Fibroblast of the aortic adventitia (primary cell): ENCODE data around the gene REN. TPM values are rescaled to one million over a fixed set of nuclear protein-coding genes. Genes with fewer than 3 reads are reported as not detected.

Experiments used
- DNase-seq: peaks from one replicate; pipeline ENCODE4 v3.0.0-alpha.2; 2010; ENCODE audit warnings: low read depth
- H3K4me3 ChIP-seq: 2 replicates; pipeline ENCODE4 v1.5.1; 2011; ENCODE audit warnings: low read depth, mild to moderate bottlenecking, control low read depth, low read length, moderate library complexity
- total RNA-seq: library from RNA; depleted of rRNA; stranded (reverse); fragments of >200 nt; gene quantifications from 2 replicates; pipeline ENCODE4 v1.2.3, GENCODE V29; 2012; ENCODE audit warnings: low replicate concordance
- TF ChIP-seq, protein P1 (sequence below): IDR thresholded peaks from 2 replicates; pipeline ENCODE4 v1.5.1; 2011; ENCODE audit warnings: mild to moderate bottlenecking, low read length, control low read depth, inconsistent platforms; ENCODE audit not compliant: insufficient read depth

Gene REN
- total RNA-seq, result not detected in 2 replicates

DNA sequence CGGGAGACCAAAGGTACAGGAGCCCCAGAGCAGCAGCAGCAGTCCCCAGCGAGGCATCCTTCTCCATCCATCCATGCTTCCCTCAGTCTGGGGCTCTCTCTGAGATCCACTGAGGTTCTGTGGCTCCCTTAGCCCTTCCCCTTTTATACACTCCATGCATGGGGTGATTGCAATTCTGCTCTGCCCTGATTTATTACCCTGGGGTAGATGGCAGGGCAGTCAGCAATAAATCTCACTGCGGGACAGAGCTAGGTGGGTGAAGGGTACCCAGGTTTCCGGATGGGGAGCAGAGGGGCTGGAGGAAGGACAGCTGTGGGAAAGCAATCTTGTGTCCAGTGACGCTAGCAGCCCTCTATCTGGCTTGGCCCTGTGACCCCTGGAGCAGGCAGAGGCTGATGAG lies at the start of gene REN:
TSS of gene REN (minus strand) at position 119 of the 400 bp plus-strand sequence. CDS start at position 75, 44 bp downstream.
- no peak for DNase-seq
- H3K4me3 ChIP-seq, result no peak within 1 kb of the TSS
- TF ChIP-seq, protein P1, sequence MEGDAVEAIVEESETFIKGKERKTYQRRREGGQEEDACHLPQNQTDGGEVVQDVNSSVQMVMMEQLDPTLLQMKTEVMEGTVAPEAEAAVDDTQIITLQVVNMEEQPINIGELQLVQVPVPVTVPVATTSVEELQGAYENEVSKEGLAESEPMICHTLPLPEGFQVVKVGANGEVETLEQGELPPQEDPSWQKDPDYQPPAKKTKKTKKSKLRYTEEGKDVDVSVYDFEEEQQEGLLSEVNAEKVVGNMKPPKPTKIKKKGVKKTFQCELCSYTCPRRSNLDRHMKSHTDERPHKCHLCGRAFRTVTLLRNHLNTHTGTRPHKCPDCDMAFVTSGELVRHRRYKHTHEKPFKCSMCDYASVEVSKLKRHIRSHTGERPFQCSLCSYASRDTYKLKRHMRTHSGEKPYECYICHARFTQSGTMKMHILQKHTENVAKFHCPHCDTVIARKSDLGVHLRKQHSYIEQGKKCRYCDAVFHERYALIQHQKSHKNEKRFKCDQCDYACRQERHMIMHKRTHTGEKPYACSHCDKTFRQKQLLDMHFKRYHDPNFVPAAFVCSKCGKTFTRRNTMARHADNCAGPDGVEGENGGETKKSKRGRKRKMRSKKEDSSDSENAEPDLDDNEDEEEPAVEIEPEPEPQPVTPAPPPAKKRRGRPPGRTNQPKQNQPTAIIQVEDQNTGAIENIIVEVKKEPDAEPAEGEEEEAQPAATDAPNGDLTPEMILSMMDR, result no peak

DNA sequence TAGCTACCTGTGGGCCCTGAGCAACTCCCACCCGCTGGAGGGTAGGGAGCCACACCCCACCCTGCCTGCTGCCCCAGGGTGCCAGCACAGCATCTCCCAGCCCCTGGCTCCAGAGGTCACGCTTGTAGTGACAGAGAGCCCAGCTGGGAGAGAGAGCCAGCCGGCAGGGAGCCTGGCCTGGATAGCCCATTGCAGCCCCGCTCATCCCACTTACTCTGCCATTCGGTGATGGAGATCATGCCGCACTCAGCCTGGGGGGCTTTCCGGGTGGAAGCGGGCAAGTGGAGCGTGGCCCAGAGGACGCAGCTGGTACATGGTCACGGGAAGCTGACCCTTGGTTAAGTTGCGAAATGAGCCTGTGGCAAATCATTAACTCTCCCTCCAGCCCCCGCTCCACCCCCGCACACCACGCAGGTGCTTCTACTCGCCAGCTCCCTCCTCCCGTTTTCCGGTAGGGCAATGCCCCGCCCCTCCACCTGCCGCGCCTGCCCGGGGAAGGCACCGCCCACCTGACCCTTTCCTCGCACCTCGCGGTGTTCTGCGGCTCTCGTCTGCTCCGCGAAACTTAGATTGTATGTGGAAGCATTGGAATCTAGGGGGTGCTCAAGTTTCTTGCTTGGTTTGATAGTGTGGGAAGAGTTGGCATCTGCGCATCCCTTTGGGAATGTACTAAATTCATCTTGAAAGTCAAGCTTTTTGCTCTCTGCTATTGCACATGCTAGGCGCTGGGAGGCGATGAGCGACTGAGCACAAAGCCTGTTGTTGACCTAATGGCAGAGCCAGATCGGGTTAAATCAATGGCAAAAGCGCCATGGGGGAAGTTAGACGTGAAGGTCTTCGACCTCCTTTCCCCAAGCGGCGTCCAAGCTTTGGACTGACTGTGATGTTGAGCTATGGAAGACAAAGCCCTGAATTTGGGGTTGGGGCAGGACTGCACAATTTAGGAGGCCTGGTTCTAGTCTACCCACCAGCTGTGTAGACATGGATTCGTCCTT lies 47.8 kb upstream of the REN start, which contains the start of gene GOLT1A:
TSS of gene GOLT1A (minus strand) at position 321 of the 995 bp plus-strand sequence. CDS start at position 239, 82 bp downstream.
- no peak within 1 kb of the TSS for H3K4me3 ChIP-seq
- peak; percentile 89 for DNase-seq
- TF ChIP-seq, protein P1, result peak; percentile 89

DNA sequence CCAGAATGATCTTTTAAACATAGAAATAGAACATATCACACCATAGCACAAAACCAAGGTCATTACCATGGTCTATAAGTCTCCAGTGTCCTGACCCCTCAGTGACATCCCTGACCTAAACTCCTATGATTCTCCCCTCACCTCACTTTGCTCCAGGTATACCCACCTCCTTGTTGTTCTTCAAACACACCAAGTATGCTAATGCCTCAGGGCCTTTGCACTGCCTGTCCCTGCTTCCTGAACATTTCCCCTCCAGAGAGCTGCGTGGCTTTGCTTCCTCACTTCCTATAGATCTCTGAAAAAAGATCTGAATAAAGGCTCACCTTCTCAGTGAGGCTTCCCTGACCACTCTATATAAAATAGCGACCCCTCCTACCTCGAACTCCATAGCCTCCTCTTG lies 46.6 kb upstream of the REN start:
- no peak overlapping the region for H3K4me3 ChIP-seq
- TF ChIP-seq, protein P1, result no peak
- DNase-seq, result no peak

DNA sequence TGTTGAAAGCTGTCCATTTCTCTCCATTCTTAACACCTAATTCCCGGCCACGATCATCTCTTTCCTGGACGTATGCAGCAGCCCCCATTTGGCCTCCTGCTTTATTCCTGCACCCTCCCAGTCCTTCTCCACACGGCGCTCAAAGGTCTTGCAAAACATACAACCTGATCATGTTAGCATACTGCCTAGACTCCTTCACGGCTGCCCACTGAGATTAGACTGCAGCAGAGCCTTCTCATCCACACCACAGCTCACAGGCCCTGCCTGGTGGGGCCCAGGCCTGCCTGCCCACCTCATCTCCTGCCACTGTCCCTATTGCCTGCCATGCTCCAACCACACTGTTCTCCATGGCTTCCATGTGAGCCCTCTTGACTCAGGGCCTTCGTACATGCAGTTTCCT lies 44.9 kb upstream of the REN start:
- TF ChIP-seq, protein P1, result no peak
- H3K4me3 ChIP-seq, result no peak overlapping the region
- DNase-seq, result no peak

DNA sequence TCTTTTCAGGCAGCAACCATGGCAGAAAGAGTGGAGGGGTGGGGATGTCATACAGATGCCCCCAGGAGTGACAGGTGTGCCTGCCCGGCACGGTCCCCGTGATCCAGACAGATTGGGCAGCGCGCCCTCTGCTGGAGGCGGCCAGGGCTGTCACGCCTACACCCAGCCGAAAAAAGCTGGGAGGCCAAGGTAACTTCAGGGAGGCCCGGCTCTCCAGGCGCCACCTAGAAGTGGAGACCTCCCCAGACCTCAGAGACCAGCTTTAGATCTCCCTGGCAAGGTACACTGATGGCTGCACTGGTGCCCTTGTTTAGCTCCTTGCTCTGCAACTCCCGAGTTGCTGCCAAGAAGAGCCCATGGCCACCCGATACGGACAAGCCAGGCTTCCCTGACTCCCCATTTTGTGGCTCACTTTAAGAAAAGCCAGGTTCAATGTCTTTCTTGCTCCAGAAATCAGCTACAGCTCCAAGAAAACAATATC lies 41.0 kb upstream of the REN start:
- DNase-seq, result peak; percentile 23
- TF ChIP-seq, protein P1, result peak; percentile 92
- no peak overlapping the region for H3K4me3 ChIP-seq

DNA sequence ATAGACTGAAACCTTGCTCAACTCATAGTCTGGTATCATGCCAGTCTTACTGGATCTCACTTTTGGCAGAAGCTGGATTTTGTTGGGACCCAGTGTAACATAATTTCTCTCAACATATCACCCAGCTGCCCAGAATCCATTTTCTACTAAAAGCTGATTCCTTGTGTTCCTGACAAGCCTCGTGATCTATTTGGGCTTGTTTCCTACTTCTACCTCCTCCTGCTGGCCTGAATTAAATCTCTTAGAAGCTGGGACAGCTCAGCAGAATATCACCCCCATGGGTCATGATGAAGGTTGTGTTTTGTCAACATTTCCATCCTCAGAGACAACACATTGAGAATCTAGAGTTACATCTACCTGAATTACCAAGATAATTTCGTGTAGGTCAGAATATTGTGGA lies 40.0 kb upstream of the REN start:
- H3K4me3 ChIP-seq, result no peak overlapping the region
- TF ChIP-seq, protein P1, result peak; percentile 26
- peak; percentile 45 for DNase-seq
